ENCODE data around the gene MYMX. TPM values are rescaled to one million over a fixed set of nuclear protein-coding genes. Genes with fewer than 3 reads are reported as not detected.

MYMX gene
- total RNA-seq, 2 experiments from 2014 or later: not detected

DNA sequence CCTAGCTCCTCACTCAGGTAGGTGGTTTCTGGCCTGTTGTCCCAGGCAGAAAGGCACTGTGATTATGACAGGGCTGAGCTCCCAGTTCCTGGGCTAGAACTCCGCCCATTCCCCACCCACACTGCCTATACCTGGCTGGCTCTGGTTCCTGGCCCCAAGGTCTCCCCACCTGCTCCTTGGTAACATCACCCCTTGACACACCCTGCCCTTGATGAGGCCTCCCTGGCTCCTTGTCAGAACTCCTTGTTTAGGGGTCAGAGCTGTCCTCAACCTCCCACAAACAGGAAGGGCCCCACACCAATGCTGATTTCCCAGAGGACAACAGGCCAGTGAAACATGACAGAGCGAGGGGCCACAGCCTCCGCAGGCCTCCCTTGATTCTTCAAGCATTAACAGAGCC lies 15.5 kb upstream of the MYMX start:
- H3K4me1 Mint-ChIP-seq: no peaks in the 10 kb centered on the region
- no peak overlapping the region for H3K27ac Mint-ChIP-seq
- H3K4me3 Mint-ChIP-seq: no peak overlapping the region
- H3K9me3 Mint-ChIP-seq: no peaks in the 10 kb centered on the region
- DNase-seq: no peak
- no peaks in the 10 kb centered on the region for H3K36me3 Mint-ChIP-seq
- no peaks in the 10 kb centered on the region for H3K27me3 Mint-ChIP-seq

DNA sequence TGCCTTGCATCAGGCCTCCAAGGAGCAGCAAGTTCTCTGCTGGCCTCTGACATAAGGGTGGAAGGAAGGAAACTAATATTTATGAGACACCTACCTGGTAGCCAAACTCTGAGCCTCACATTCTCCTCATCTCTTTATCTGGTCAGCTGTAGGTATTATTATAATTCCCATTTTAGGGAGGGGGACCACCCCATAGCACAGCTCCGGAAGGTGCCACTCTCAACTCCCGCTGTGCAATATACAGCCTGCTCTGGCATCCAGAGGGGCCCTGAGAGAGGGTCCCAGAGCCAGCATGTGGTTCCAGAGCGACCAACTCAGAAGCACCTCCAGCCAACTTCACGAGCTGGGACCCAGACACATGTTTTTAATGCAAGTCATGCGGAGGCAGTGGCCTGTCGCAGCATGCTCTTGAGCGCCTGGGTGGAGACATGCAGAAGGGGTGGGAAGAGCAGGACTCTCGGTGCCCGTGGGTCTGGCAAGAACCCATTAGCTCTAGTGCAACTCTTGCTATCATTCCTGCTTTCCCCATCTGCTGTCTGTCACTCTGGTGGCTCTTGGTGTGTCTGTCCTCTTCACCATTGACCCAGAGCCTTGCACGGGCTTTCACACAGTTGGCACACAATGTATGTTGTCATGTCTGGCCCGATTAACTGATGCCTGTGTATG lies 15.0 kb upstream of the MYMX start:
- DNase-seq: no peak
- no peaks in the 10 kb centered on the region for H3K4me1 Mint-ChIP-seq
- H3K4me3 Mint-ChIP-seq: no peak overlapping the region
- no peaks in the 10 kb centered on the region for H3K9me3 Mint-ChIP-seq
- no peak overlapping the region for H3K27ac Mint-ChIP-seq
- no peaks in the 10 kb centered on the region for H3K36me3 Mint-ChIP-seq
- no peaks in the 10 kb centered on the region for H3K27me3 Mint-ChIP-seq

DNA sequence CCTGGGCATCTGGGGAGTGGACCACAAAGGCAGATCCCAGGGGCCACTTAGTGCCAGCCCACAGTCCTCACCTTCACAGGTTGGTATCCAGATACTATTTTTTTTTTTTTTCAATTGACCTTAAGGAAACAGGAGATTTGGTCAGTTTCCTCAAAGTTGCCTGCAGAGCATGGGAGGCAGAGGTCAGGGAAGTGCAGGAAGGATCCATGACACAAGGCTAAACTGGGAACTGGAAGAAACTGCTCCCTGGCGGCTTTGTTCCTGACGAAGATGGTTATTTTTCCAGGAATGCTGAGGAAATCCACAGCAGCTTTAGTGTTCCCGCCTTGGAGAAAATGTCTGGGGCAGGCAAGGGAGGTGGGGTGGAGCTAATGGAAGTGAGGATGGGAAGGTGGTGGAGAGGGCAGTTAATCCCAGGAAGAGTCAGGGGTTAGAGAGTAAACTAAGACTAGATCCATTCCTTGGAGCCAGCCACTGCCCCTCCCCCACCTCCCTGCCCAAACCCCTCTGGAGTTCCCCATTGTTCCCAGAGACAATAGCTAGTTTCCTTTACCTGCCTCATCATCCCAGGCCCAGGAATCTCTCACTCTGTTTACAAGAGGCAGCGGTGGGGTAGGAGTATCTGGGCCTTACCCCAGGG lies 14.3 kb upstream of the MYMX start:
- Mint-ChIP-seq H3K9me3 (no peaks in the 10 kb centered on the region), H3K27me3 (no peaks in the 10 kb centered on the region), H3K4me3 (no peak overlapping the region), H3K36me3 (no peaks in the 10 kb centered on the region), H3K27ac (no peak overlapping the region), H3K4me1 (no peaks in the 10 kb centered on the region)
- DNase-seq: no peak

DNA sequence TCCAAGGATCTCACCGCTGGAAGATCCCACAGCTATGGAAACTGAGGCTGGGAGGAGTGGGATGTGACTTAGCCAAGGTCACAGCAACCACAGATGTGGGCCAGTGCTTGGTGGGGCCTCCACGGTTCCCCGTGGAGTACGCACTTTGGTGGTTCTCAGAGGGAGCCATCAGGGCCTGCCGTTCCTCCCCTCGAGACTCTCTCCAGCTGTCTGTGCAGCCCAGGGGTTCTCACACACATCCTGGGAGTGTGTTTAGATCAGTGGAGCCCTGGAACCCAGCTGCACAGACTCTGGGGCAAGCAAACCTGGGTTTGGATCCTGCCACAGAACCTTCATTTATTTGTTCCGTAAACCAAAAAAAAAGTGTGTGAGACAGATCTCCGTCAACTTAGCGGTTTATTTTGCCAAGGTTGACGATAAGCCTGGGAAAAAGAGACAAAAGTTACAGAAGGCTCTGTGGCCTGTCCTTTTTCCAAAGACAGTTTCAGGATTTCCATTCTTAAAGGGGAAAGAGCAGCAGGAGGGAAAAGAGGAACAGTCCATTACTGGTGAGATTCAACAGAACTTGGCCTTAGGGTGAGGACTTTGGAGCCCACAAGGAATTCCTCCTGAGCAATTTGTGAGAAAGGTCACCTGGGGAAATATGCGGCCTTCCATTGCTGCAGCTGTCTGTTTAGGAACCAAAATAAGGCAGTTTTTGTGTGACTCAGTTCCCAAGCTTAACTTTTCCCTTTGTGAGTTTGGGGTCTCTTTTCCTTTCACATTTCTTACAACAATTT lies 13.6 kb upstream of the MYMX start:
- Mint-ChIP-seq H3K36me3 (no peaks in the 10 kb centered on the region), H3K27me3 (no peaks in the 10 kb centered on the region), H3K4me3 (no peak overlapping the region), H3K4me1 (no peaks in the 10 kb centered on the region), H3K9me3 (no peaks in the 10 kb centered on the region), H3K27ac (no peak overlapping the region)
- no peak for DNase-seq

DNA sequence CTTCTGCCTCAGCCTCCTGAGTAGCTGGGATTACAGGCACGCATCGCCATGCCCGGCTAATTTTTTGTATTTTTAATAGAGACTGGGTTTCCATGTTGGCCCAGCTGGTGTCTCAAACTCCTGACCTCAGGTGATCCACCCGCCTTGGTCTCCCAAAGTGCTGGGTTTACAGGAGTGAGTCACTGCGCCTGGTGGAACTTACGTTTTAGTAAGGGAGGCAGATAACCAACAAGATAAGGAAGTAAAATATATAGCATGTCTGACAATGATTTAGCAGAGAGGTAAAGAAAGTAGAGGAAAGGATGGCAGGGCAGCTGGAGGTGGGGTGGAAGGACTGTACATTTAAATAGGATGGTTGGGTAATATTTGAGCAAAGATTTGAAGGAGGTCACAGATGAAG lies 12.8 kb upstream of the MYMX start:
- H3K9me3 Mint-ChIP-seq: no peaks in the 10 kb centered on the region
- H3K36me3 Mint-ChIP-seq: no peaks in the 10 kb centered on the region
- no peak for DNase-seq
- no peak overlapping the region for H3K4me3 Mint-ChIP-seq
- H3K4me1 Mint-ChIP-seq: no peaks in the 10 kb centered on the region
- no peaks in the 10 kb centered on the region for H3K27me3 Mint-ChIP-seq
- no peak overlapping the region for H3K27ac Mint-ChIP-seq

DNA sequence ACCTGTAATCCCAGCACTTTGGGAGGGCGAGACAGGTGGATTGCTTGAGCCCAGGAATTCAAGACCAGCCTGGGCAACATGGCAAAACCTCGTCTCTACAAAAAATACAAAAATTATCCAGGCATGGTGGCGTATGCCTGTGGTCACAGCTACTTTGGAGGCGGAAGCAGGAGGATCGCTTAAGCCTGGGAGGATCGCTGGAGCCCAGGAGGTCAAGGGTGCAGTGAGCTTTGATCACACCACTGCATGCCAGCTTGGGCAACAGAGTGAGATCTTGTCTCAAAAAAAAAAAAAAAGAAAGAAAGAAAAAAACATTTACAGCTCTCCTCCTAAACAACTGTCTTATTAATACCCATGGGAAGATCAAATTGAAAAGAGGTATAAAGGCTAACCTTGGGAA lies 8.8 kb upstream of the MYMX start:
- H3K4me1 Mint-ChIP-seq: no peaks in the 10 kb centered on the region
- no peak overlapping the region for H3K27ac Mint-ChIP-seq
- DNase-seq: no peak
- no peaks in the 10 kb centered on the region for H3K27me3 Mint-ChIP-seq
- no peaks in the 10 kb centered on the region for H3K36me3 Mint-ChIP-seq
- no peak overlapping the region for H3K4me3 Mint-ChIP-seq
- H3K9me3 Mint-ChIP-seq: no peaks in the 10 kb centered on the region

DNA sequence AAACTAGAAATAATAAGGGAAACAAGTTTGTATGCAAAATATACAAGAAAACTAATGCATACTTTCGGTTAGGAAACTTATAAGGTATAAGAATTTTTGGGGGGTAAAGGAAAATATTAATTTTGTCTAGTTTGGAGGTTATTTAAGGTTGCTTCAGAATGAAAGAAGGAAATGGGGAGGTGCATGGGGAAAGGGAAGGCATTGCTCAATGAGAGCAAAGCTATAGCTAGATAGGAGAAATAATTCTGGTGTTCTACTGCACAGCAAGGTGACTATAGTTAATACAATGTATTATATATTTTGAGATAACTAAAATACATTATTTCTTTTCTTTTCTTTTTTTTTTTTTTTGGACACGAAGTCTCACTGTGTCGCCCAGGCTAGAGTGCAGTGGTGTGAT lies 5.4 kb upstream of the MYMX start:
- H3K27ac Mint-ChIP-seq: no peak overlapping the region
- H3K27me3 Mint-ChIP-seq: peaks cover 4% of the 10 kb centered on the region
- no peak overlapping the region for H3K4me3 Mint-ChIP-seq
- no peaks in the 10 kb centered on the region for H3K36me3 Mint-ChIP-seq
- DNase-seq: no peak
- H3K4me1 Mint-ChIP-seq: no peaks in the 10 kb centered on the region
- no peaks in the 10 kb centered on the region for H3K9me3 Mint-ChIP-seq

DNA sequence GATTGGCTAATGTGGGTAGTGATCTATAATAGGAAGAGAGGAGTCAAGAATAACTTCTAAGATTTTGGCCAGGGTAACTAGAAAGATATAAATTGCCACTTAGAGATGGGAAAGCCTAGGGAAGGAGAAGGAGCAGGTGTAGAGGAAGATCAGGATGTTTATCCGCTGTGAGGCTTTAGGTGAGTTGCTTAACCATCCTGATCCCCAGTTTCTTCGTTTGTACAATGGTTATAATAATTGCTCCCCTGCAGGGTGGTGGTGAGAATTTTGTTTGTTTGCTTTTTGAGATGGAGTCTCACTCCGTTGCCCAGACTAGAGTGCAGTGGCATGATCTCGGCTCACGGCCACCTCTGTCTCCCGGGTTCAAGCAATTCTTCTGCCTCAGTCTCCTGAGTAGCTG lies 2.4 kb upstream of the MYMX start:
- Mint-ChIP-seq H3K9me3 (no peaks in the 10 kb centered on the region), H3K27ac (no peak overlapping the region), H3K4me3 (no peak overlapping the region), H3K4me1 (peaks cover 6% of the 10 kb centered on the region), H3K27me3 (peaks cover 12% of the 10 kb centered on the region), H3K36me3 (no peaks in the 10 kb centered on the region)
- DNase-seq: no peak

DNA sequence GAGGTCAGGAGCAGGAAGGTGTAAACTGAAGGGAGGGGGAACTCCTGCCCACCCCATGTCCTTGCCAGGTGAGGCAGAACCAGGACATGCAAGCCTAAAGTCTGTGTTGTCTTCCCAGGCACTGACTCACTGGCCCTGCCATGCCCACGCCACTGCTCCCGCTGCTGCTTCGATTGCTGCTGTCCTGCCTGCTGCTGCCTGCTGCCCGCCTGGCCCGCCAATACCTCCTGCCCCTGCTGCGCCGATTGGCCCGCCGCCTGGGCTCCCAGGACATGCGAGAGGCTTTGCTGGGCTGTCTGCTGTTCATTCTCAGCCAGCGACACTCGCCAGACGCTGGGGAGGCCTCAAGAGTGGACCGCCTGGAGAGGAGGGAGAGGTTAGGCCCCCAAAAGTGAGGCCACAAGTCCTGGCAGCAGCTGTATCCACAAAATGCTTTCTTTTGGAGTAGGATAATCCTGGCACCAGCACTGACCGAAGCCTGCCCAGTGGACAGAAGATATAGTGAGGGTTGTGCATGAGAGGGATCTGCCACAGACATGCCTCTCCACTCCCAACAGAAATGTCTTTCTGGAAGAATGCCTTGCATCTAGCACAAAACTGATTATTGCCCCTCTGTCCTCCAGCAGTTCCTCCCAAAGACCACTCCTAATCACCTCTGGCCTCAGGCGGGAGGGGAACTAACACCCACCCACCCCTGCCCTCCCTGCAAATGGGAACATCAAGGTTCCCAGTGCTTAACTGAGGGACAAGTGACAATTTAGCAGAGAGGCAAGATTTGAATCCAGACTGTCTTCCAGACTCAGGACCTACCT lies 812 bp downstream of the MYMX start:
- DNase-seq: no peak
- H3K36me3 Mint-ChIP-seq: no peaks in the 10 kb centered on the region
- H3K4me1 Mint-ChIP-seq: peaks cover 22% of the 10 kb centered on the region
- H3K27me3 Mint-ChIP-seq: peaks cover 13% of the 10 kb centered on the region
- no peaks in the 10 kb centered on the region for H3K9me3 Mint-ChIP-seq
- no peak overlapping the region for H3K4me3 Mint-ChIP-seq
- no peak overlapping the region for H3K27ac Mint-ChIP-seq

DNA sequence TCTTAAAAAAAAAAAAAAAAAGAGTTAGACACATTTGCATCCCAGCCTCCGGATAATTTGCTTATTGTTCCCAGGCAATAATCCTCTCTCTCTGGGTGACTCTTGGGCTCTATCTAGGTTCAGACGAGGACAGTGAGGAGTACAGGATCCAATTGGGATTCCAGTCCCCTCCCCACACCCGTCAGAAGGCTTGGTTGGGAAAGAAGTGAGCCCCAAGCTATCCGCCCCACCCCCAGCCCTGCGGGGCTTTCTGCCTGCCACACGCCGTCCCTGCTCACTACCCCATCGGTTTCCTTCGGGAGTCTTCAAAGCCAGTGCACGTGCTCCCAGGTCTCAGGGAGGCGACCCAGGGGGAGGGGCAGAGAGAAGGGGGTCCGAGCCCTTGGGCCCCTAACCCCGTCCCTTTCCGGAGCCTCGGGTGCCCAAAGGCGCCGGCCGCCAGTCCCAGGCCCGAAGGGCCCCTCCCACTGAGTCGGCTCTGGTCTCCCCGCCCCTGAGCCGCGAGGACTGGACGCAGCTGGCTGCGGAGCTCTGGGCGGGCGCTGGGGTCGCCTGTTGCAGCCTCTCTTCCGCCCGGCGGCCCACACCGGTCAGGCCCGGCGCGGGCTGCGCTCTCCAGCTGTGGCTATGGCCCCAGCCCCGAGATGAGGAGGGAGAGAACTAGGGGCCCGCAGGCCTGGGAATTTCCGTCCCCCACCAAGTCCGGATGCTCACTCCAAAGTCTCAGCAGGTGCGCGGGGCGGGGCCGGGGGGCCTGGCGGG lies 2.5 kb downstream of the MYMX start:
- no peak overlapping the region for H3K27ac Mint-ChIP-seq
- H3K9me3 Mint-ChIP-seq: no peaks in the 10 kb centered on the region
- H3K4me3 Mint-ChIP-seq: peak overlapping the region; percentile 43
- DNase-seq: peak; percentile 57
- peaks cover 17% of the 10 kb centered on the region for H3K27me3 Mint-ChIP-seq
- peaks cover 32% of the 10 kb centered on the region for H3K4me1 Mint-ChIP-seq
- H3K36me3 Mint-ChIP-seq: peaks cover under 1% of the 10 kb centered on the region

DNA sequence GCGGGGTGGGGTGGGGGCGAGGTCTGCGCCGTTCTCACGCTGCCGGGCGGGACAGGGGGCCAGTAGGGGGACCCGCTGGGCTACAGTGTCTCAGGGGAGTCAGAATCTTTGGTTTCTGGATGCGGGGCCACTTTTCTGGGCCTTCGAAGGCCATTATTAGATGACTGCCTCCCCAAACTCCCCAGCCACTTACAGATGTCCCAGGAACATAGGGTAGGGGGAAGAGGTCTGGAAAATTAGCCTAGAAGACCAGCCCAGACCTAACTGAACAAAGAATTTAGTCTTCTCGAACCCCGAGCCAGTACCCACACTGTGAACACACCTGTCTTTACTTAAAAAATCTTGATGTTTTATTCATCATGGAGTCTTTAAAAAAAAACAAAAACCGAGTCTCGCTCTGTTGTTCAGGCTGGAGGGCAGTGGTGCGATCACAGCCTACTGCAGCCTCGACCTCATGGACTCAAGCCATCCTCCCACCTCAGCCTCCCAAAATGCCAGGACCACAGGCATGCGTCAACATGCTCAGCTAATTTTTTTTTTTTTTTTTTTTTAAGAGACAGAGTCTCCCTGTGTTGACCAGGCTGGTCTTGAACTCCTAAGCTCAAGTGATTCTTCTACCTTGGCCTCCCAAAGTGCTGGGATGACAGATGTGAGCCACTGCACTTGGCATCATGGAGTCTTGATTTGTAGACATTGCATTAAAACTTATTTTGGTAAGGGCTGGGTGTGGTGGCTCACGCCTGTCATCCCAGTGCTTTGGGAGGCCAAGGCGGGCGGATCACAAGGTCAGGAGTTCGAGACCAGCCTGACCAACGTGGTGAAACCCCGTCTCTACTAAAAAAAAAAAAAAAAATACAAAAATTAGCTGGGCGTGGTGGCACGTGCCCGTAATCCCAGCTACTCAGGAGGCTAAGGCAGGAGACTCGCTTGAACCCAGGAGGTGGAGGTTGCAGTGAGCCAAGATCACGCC lies 3.4 kb downstream of the MYMX start:
- peaks cover 15% of the 10 kb centered on the region for H3K27me3 Mint-ChIP-seq
- H3K27ac Mint-ChIP-seq: no peak overlapping the region
- H3K9me3 Mint-ChIP-seq: no peaks in the 10 kb centered on the region
- H3K36me3 Mint-ChIP-seq: peaks cover 8% of the 10 kb centered on the region
- DNase-seq: no peak
- peaks cover 40% of the 10 kb centered on the region for H3K4me1 Mint-ChIP-seq
- no peak overlapping the region for H3K4me3 Mint-ChIP-seq

DNA sequence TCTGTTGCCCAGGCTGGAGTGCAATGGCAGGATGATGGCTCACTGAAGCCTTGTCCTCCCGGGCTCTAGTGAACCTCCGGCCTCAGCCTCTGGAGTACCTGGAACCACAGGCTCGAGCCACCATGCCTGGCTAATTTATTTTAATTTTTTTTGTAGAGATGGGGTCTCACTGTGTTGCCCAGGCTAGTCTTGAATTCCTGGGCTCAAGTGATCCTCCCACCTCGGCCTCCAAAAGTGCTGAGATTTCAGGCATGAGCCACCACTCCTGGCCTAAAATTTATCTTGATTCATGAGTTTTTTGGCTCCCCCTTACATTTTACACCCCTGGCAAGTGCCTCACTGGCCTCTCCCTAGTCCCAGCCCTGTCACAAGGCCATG lies 4.2 kb downstream of the MYMX start:
- no peak for DNase-seq
- peaks cover 46% of the 10 kb centered on the region for H3K4me1 Mint-ChIP-seq
- peak overlapping the region; percentile 30 for H3K27ac Mint-ChIP-seq
- H3K36me3 Mint-ChIP-seq: peaks cover 11% of the 10 kb centered on the region
- H3K27me3 Mint-ChIP-seq: peaks cover 15% of the 10 kb centered on the region
- no peaks in the 10 kb centered on the region for H3K9me3 Mint-ChIP-seq
- H3K4me3 Mint-ChIP-seq: no peak overlapping the region

DNA sequence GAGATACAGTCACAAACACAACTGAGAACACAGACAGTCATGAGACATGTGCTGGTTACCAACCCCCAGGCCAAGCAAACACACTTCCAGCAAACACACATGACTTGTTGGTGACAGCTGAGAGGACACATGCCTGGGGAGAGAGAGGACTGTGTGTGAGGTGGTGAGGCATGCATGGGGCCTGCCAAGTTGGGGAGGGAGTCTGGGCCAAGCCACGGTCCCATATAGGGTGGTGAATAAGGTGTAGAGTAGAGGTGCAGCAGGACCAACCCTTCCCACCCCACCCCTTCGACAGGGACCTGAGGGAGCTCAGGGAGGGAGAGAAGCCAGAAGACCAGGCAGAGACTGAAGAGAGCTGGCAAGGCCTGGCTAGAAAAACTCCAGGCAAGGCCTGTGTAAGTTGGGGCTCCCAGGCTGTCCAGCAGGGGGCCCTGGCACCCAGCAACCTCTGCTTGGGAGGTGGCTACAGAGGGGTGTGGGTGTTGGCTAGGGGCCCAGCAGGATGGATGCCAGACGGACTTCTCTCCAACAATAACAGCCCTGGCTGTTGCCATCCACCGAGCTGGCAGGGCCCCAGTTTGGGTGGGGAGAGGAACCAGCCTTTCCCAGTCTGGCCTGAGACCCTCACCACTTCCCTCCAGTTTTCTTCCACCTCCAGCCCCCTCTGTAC lies 4.7 kb downstream of the MYMX start:
- Mint-ChIP-seq H3K27me3 (peaks cover 15% of the 10 kb centered on the region), H3K9me3 (no peaks in the 10 kb centered on the region), H3K4me1 (peaks cover 49% of the 10 kb centered on the region), H3K36me3 (peaks cover 14% of the 10 kb centered on the region), H3K27ac (peak overlapping the region; percentile 30), H3K4me3 (no peak overlapping the region)
- peak; percentile 79 for DNase-seq

All from activated naive CD8-positive, alpha-beta T cell treated with anti-CD3 and anti-CD28 coated beads for 36 hours (primary cell).